Measurements from ENCODE around the gene OSBPL5.

DNA sequence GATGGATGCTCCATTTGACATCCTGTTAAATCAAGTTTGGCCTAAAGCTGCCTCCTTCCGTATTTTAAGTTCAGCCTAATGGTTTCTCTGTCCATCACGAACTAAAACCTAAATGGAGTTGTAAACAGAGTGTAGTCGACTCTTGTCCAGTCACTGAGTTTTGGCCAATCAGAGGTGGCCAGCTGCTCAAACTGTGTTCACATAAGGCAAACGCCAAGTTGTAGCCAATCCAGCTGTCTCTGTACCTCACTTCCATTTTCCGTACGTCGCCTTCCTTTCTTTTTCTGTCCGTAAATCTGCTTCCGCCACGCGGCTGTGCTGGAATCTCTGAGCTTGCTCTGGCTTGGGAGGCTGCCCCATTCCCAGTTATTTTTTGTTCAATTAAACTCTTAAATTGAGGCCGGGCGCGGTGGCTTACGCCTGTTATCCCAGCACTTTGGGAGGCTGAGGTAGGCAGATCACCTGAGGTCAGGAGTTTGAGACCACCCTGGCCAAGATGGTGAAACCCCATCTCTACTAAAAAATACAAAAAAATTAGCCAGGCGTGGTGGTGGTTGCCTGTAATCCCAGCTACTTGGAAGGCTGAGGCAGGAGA, 87.2 kb downstream of the OSBPL5 start:
- TF ChIP-seq, protein P1, sequence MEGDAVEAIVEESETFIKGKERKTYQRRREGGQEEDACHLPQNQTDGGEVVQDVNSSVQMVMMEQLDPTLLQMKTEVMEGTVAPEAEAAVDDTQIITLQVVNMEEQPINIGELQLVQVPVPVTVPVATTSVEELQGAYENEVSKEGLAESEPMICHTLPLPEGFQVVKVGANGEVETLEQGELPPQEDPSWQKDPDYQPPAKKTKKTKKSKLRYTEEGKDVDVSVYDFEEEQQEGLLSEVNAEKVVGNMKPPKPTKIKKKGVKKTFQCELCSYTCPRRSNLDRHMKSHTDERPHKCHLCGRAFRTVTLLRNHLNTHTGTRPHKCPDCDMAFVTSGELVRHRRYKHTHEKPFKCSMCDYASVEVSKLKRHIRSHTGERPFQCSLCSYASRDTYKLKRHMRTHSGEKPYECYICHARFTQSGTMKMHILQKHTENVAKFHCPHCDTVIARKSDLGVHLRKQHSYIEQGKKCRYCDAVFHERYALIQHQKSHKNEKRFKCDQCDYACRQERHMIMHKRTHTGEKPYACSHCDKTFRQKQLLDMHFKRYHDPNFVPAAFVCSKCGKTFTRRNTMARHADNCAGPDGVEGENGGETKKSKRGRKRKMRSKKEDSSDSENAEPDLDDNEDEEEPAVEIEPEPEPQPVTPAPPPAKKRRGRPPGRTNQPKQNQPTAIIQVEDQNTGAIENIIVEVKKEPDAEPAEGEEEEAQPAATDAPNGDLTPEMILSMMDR (IDR thresholded peaks at IDR 0.05): no peak
- TF ChIP-seq POLR2A (IDR thresholded peaks at IDR 0.05): no peak
